CD4-positive, alpha-beta T cell treated with Interleukin-1 beta for 1 hour (primary cell): ENCODE results near the gene MYL6B.
A peak's percentile ranks its signal among the peaks of the same experiment; 100 is the strongest.

Source experiments
- DNase-seq, 2 donors: peaks; one replicate each; pipeline ENCODE4 v3.0.0-alpha.2; 2020 to 2022

MYL6B gene

GRCh38 chr12:56124133-56124532 lies 28.3 kb upstream of the MYL6B start:
- no peak for DNase-seq

- no peak for DNase-seq
Observed at GRCh38 chr12:56126732-56127239, 25.6 kb upstream of the MYL6B start.

- DNase-seq: no peak
Observed at GRCh38 chr12:56127485-56127887, 24.9 kb upstream of the MYL6B start.

- DNase-seq: peak; percentile 99
Observed at GRCh38 chr12:56127888-56128669, 24.3 kb upstream of the MYL6B start, which contains the start of gene ESYT1. Gene ESYT1, plus strand, starts transcription at chr12:56128267. Its CDS starts 53 bp downstream, at chr12:56128320.

- no peak for DNase-seq
Observed at GRCh38 chr12:56128670-56129205, 23.6 kb upstream of the MYL6B start.

GRCh38 chr12:56129206-56129941 lies 23.0 kb upstream of the MYL6B start:
- DNase-seq: peak; percentile 80 to 83

GRCh38 chr12:56129942-56130495 lies 22.4 kb upstream of the MYL6B start:
- no peak for DNase-seq

GRCh38 chr12:56130876-56131275 lies 21.5 kb upstream of the MYL6B start:
- no peak for DNase-seq

GRCh38 chr12:56134897-56135296 lies 17.5 kb upstream of the MYL6B start:
- DNase-seq: no peak

GRCh38 chr12:56137853-56138571 lies 14.4 kb upstream of the MYL6B start:
- DNase-seq: no peak

GRCh38 chr12:56141946-56142784 lies 10.2 kb upstream of the MYL6B start:
- no peak for DNase-seq

GRCh38 chr12:56143217-56143616 lies 9.2 kb upstream of the MYL6B start:
- no peak for DNase-seq

GRCh38 chr12:56143870-56144269 lies 8.5 kb upstream of the MYL6B start:
- DNase-seq: no peak

- no peak for DNase-seq
Observed at GRCh38 chr12:56145217-56145616, 7.2 kb upstream of the MYL6B start.

- DNase-seq: no peak
Observed at GRCh38 chr12:56146492-56147460, 5.6 kb upstream of the MYL6B start.

GRCh38 chr12:56150563-56150962 lies 1.8 kb upstream of the MYL6B start:
- DNase-seq: no peak

- peak; percentile 59 to 69 for DNase-seq
Observed at GRCh38 chr12:56151672-56152131, 685 bp upstream of the MYL6B start.

GRCh38 chr12:56152756-56153677 lies 630 bp downstream of the MYL6B start:
- no peak for DNase-seq

GRCh38 chr12:56153678-56154065 lies 1.3 kb downstream of the MYL6B start:
- no peak for DNase-seq
